Measurements from ENCODE around the gene LRRC75A.

- TF ChIP-seq POLR2A (IDR thresholded peaks at IDR 0.05; ENCODE audit: low read length) = no peak
- no peak for TF ChIP-seq GATA1 (IDR thresholded peaks at IDR 0.05; ENCODE audit: low read depth, low read length)
These were observed 61.3 kb downstream of the LRRC75A start for GRCh38 chr17:16430650-16431049.

Measured in erythroblast (primary cell).